Measurements from ENCODE around the gene ACSL5. TPM values are rescaled to one million over a fixed set of nuclear protein-coding genes. Genes with fewer than 3 reads are reported as not detected.

The ACSL5 gene
- total and polyA plus RNA-seq, 2 of the 8 experiments (the other 6 are each of a cell fraction or from before 2014, with no cell fraction given), result not detected

GRCh38 chr10:112353046-112353445 lies 20.9 kb upstream of the ACSL5 start (continued):
- TF ChIP-seq, protein P1, sequence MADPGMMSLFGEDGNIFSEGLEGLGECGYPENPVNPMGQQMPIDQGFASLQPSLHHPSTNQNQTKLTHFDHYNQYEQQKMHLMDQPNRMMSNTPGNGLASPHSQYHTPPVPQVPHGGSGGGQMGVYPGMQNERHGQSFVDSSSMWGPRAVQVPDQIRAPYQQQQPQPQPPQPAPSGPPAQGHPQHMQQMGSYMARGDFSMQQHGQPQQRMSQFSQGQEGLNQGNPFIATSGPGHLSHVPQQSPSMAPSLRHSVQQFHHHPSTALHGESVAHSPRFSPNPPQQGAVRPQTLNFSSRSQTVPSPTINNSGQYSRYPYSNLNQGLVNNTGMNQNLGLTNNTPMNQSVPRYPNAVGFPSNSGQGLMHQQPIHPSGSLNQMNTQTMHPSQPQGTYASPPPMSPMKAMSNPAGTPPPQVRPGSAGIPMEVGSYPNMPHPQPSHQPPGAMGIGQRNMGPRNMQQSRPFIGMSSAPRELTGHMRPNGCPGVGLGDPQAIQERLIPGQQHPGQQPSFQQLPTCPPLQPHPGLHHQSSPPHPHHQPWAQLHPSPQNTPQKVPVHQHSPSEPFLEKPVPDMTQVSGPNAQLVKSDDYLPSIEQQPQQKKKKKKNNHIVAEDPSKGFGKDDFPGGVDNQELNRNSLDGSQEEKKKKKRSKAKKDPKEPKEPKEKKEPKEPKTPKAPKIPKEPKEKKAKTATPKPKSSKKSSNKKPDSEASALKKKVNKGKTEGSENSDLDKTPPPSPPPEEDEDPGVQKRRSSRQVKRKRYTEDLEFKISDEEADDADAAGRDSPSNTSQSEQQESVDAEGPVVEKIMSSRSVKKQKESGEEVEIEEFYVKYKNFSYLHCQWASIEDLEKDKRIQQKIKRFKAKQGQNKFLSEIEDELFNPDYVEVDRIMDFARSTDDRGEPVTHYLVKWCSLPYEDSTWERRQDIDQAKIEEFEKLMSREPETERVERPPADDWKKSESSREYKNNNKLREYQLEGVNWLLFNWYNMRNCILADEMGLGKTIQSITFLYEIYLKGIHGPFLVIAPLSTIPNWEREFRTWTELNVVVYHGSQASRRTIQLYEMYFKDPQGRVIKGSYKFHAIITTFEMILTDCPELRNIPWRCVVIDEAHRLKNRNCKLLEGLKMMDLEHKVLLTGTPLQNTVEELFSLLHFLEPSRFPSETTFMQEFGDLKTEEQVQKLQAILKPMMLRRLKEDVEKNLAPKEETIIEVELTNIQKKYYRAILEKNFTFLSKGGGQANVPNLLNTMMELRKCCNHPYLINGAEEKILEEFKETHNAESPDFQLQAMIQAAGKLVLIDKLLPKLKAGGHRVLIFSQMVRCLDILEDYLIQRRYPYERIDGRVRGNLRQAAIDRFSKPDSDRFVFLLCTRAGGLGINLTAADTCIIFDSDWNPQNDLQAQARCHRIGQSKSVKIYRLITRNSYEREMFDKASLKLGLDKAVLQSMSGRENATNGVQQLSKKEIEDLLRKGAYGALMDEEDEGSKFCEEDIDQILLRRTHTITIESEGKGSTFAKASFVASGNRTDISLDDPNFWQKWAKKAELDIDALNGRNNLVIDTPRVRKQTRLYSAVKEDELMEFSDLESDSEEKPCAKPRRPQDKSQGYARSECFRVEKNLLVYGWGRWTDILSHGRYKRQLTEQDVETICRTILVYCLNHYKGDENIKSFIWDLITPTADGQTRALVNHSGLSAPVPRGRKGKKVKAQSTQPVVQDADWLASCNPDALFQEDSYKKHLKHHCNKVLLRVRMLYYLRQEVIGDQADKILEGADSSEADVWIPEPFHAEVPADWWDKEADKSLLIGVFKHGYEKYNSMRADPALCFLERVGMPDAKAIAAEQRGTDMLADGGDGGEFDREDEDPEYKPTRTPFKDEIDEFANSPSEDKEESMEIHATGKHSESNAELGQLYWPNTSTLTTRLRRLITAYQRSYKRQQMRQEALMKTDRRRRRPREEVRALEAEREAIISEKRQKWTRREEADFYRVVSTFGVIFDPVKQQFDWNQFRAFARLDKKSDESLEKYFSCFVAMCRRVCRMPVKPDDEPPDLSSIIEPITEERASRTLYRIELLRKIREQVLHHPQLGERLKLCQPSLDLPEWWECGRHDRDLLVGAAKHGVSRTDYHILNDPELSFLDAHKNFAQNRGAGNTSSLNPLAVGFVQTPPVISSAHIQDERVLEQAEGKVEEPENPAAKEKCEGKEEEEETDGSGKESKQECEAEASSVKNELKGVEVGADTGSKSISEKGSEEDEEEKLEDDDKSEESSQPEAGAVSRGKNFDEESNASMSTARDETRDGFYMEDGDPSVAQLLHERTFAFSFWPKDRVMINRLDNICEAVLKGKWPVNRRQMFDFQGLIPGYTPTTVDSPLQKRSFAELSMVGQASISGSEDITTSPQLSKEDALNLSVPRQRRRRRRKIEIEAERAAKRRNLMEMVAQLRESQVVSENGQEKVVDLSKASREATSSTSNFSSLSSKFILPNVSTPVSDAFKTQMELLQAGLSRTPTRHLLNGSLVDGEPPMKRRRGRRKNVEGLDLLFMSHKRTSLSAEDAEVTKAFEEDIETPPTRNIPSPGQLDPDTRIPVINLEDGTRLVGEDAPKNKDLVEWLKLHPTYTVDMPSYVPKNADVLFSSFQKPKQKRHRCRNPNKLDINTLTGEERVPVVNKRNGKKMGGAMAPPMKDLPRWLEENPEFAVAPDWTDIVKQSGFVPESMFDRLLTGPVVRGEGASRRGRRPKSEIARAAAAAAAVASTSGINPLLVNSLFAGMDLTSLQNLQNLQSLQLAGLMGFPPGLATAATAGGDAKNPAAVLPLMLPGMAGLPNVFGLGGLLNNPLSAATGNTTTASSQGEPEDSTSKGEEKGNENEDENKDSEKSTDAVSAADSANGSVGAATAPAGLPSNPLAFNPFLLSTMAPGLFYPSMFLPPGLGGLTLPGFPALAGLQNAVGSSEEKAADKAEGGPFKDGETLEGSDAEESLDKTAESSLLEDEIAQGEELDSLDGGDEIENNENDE (IDR thresholded peaks at IDR 0.05; ENCODE audit: insufficient replicate concordance, low read length), result no peak
- TF ChIP-seq ATF2 (IDR thresholded peaks at IDR 0.05; ENCODE audit: low read length) (no peak), BRCA1 (IDR thresholded peaks at IDR 0.05; ENCODE audit: low read depth, low read length) (no peak), USF2 (IDR thresholded peaks at IDR 0.05; ENCODE audit: low read length) (no peak), RNF2 (IDR thresholded peaks at IDR 0.05; ENCODE audit: borderline replicate concordance, low read depth, low read length, missing control alignments, poor library complexity, severe bottlenecking) (no peak), POLR2A (IDR thresholded peaks at IDR 0.05; ENCODE audit: control extremely low read depth in 1 of 2, low read depth in 2 of 2, low read length in 2 of 2) (no peak), CBX5 (IDR thresholded peaks at IDR 0.05; ENCODE audit: low read depth, low read length) (no peak), POLR2AphosphoS5 (IDR thresholded peaks at IDR 0.05; ENCODE audit: low read depth, low read length) (no peak), SP2 (IDR thresholded peaks at IDR 0.05; ENCODE audit: low read length) (no peak)
